ENCODE results near the gene TM4SF5. TPM values are rescaled to one million over a fixed set of nuclear protein-coding genes. Genes with fewer than 3 reads are reported as not detected.

The TM4SF5 gene
- polyA plus RNA-seq, 3 donors = not detected

DNA sequence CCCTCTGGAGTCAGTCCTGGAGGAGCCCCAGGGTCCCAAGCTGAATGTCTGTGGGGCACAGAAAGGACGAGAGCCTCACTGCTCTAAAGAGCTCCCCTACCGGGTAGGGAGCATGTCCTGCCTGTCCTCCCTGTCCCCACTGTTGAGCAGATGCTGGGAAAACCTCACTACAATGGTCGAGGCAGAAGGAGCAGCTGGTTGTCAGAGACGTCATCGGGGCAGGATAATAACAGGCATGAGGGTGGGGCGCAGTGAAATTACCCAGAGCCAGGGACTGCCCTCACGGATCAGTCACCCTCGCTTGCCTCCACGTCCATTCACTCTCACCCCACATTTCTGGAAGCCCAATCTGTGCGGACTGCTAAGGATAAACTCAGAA is 538 bp downstream of the TM4SF5 start:
- peaks cover 0 to 4% (median 0%) of the 10 kb centered on the region in 7 donors for H3K9me3 Mint-ChIP-seq
- H3K4me3 ChIP-seq (replicated peaks in 1 of 3; ENCODE audit: low read depth in 2 of 3, low read length in 3 of 3) = no peak overlapping the region
- TF ChIP-seq, protein P1, sequence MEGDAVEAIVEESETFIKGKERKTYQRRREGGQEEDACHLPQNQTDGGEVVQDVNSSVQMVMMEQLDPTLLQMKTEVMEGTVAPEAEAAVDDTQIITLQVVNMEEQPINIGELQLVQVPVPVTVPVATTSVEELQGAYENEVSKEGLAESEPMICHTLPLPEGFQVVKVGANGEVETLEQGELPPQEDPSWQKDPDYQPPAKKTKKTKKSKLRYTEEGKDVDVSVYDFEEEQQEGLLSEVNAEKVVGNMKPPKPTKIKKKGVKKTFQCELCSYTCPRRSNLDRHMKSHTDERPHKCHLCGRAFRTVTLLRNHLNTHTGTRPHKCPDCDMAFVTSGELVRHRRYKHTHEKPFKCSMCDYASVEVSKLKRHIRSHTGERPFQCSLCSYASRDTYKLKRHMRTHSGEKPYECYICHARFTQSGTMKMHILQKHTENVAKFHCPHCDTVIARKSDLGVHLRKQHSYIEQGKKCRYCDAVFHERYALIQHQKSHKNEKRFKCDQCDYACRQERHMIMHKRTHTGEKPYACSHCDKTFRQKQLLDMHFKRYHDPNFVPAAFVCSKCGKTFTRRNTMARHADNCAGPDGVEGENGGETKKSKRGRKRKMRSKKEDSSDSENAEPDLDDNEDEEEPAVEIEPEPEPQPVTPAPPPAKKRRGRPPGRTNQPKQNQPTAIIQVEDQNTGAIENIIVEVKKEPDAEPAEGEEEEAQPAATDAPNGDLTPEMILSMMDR (IDR thresholded peaks at IDR 0.05) = no peak
- peak overlapping the region in 1 of 2 donors; percentile 42 for H3K4me3 Mint-ChIP-seq
- peaks cover 40% of the 10 kb centered on the region for H3K4me1 Mint-ChIP-seq
- no peaks in the 10 kb centered on the region for H3K36me3 ChIP-seq (replicated peaks in 1 of 2; ENCODE audit: control insufficient read depth in 1 of 2, insufficient read depth in 2 of 2, low read length in 2 of 2)
- H3K4me2 ChIP-seq (replicated peaks; ENCODE audit: extremely low read depth, low read length, poor library complexity, severe bottlenecking) = no peak overlapping the region
- peaks cover 0 to 6% of the 10 kb centered on the region in 2 donors for H3K36me3 Mint-ChIP-seq
- H3K9ac ChIP-seq (ENCODE audit: insufficient read depth, low read length, poor library complexity, severe bottlenecking) = no peak overlapping the region
- no peak overlapping the region for H3K27ac ChIP-seq (ENCODE audit: low read depth in 1 of 2, low read length in 2 of 2)
- H2AFZ ChIP-seq (ENCODE audit: insufficient read depth, low read depth, low read length, poor library complexity, severe bottlenecking) = no peak overlapping the region
- peaks cover 40 to 47% of the 10 kb centered on the region in 2 donors for H3K4me1 ChIP-seq (ENCODE audit: control insufficient read depth in 1 of 2, insufficient read depth in 2 of 2, low read length in 2 of 2)
- H4K20me1 ChIP-seq (ENCODE audit: insufficient read depth, low read length) = no peaks in the 10 kb centered on the region
- no peaks in the 10 kb centered on the region for H3K27me3 ChIP-seq (ENCODE audit: control insufficient read depth in 2 of 2, insufficient read depth in 2 of 2, low read length in 2 of 2)
- no peaks in the 10 kb centered on the region for H3K9me3 ChIP-seq (replicated peaks in 1 of 2; ENCODE audit: control insufficient read depth in 1 of 2, insufficient read depth in 1 of 2, low read length in 2 of 2)
- peak overlapping the region in 3 of 7 donors; percentile 16 to 76 (median 58) for H3K27ac Mint-ChIP-seq
- peaks cover 4 to 31% (median 28%) of the 10 kb centered on the region in 3 donors for H3K27me3 Mint-ChIP-seq (ENCODE audit: low read depth in 3 of 3)
- DNase-seq = no peak
- intact Hi-C loops (cut with micrococcal nuclease) = no loop called here
- H3K79me2 ChIP-seq (ENCODE audit: insufficient read depth, low read length) = no peaks in the 10 kb centered on the region
- WGBS (ENCODE audit: insufficient coverage) = 85% methylated on average over 6 of the region's 10 CpGs

DNA sequence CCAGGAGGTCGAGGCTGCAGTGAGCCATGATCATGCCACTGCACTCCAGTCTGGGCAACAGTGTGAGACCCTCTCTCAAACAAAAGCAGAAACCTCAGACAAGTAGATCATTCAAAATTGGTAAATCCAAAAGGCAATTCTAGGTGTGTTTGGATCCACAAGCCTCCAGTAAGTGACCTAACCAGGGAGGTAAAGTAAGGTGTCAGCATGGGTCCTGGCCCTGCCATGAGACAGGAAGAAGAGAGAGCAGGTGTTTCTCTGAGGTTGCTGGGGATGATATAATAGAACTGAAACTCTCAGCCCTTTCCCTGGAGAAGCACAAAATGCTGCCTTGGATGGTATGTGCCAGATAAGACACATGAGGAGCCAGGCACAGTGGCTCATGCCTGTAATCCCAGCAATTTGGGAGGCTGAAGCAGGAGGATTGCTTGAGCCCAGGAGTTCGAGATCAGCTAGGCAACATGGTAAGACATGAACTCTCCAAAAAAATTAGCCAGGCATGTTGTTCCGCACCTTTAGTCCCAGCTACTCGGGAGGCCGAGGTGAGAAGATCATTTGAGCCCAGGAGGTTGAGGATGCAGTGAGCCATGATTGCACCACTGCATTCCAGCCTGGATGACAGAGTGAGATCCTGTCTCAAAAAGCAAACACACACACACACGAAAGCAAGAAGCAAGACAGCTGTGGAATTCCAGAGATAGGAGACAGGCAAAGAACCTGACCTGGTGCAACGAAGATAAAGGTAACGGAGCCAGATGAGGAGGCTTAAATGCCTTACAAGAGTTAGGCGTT is 6.5 kb downstream of the TM4SF5 start:
- Mint-ChIP-seq H3K4me1 (peaks cover 3% of the 10 kb centered on the region), H3K4me3 (no peak overlapping the region), H3K27ac (no peak overlapping the region), H3K36me3 (peaks cover 0 to 5% of the 10 kb centered on the region in 2 donors), H3K9me3 (peaks cover 0 to 5% (median 2%) of the 10 kb centered on the region in 7 donors), H3K27me3 (ENCODE audit: low read depth in 3 of 3) (peaks cover 32 to 60% (median 58%) of the 10 kb centered on the region in 3 donors)
- Histone ChIP-seq H4K20me1 (ENCODE audit: insufficient read depth, low read length) (no peaks in the 10 kb centered on the region), H3K27me3 (ENCODE audit: control insufficient read depth in 2 of 2, insufficient read depth in 2 of 2, low read length in 2 of 2) (peaks cover 2 to 23% of the 10 kb centered on the region in 2 donors), H3K27ac (ENCODE audit: low read depth in 1 of 2, low read length in 2 of 2) (no peak overlapping the region), H3K79me2 (ENCODE audit: insufficient read depth, low read length) (no peaks in the 10 kb centered on the region), H3K36me3 (replicated peaks in 1 of 2; ENCODE audit: control insufficient read depth in 1 of 2, insufficient read depth in 2 of 2, low read length in 2 of 2) (no peaks in the 10 kb centered on the region), H3K4me1 (ENCODE audit: control insufficient read depth in 1 of 2, insufficient read depth in 2 of 2, low read length in 2 of 2) (no peaks in the 10 kb centered on the region), H3K9me3 (replicated peaks in 1 of 2; ENCODE audit: control insufficient read depth in 1 of 2, insufficient read depth in 1 of 2, low read length in 2 of 2) (peaks cover 2 to 3% of the 10 kb centered on the region in 2 donors), H3K9ac (ENCODE audit: insufficient read depth, low read length, poor library complexity, severe bottlenecking) (no peak overlapping the region), H2AFZ (ENCODE audit: insufficient read depth, low read depth, low read length, poor library complexity, severe bottlenecking) (no peak overlapping the region), H3K4me3 (replicated peaks in 1 of 3; ENCODE audit: low read depth in 2 of 3, low read length in 3 of 3) (no peak overlapping the region), H3K4me2 (replicated peaks; ENCODE audit: extremely low read depth, low read length, poor library complexity, severe bottlenecking) (no peak overlapping the region)
- WGBS (ENCODE audit: insufficient coverage) = 87% methylated on average over 7 of the region's 9 CpGs
- TF ChIP-seq, protein P1 (IDR thresholded peaks at IDR 0.05) = no peak
- intact Hi-C loops (cut with micrococcal nuclease) = loop anchor here in 1 of 2 donors (1.0 to 5.0 kb wide), 2 partner anchors 22 to 36 kb away; no protein-coding TSS in a partner anchor
- no peak for DNase-seq
